ENCODE results near the gene SIPA1L3.

- TF ChIP-seq CTCF (IDR thresholded peaks at IDR 0.05) = no peak
- TF ChIP-seq POLR2A (IDR thresholded peaks at IDR 0.05) = no peak
These were observed 297.7 kb downstream of the SIPA1L3 start for GRCh38 chr19:38204728-38205127.
